22Rv1 (cell line): ENCODE data around the gene WFS1.

Experiments used
- CTCF ChIP-seq: fragments of 450-650 bp; IDR thresholded peaks from 2 replicates; pipeline ENCODE4 v1.5.1; 2017; ENCODE audit warnings: mild to moderate bottlenecking
- ZFX ChIP-seq: fragments of 450-650 bp; IDR thresholded peaks from 2 replicates; pipeline ENCODE4 v1.6.1; 2017; ENCODE audit warnings: antibody characterized with exemption, borderline replicate concordance

GRCh38 chr4:6253111-6253510, 16.5 kb upstream of the WFS1 start:
- TF ChIP-seq CTCF (no peak), ZFX (no peak)
